NCI-H82 treated with DMSO at 0.1 percent for 48 hours (cell line): ENCODE measurements around the gene EPN3.
A peak's percentile ranks its signal among the peaks of the same experiment; 100 is the strongest.

ENCODE experiments used
- DNase-seq: peaks from one replicate; lab custom pipeline; 2025; ENCODE audit not compliant: unreplicated experiment; lab: John Stamatoyannopoulos, UW

EPN3 gene

GRCh38 chr17:50547736-50548083 lies 15.2 kb downstream of the EPN3 start:
- no peak for DNase-seq

- DNase-seq = no peak
Measured at GRCh38 chr17:50548831-50549230, 16.3 kb downstream of the EPN3 start.

- DNase-seq = no peak
Measured at GRCh38 chr17:50549256-50549941, 16.9 kb downstream of the EPN3 start.

DNA sequence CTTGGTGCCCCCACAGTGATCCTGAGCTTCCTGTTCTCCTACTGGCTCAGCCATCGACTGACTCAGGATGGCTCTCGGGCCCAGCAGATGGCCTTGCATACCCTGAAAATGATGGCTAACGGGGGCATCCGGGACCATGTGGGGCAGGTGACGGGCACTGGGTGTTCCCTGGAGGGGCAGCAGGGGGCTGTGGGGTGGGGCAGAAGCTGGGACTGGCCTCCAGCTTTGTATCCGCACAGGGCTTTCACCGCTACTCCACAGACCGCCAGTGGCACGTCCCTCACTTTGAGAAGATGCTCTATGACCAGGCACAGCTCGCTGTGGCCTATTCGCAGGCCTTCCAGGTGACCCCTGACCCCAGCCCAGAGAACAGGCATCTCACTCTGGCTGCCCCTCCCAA lies 17.4 kb downstream of the EPN3 start:
- no peak for DNase-seq

GRCh38 chr17:50550661-50551432 lies 18.3 kb downstream of the EPN3 start:
- DNase-seq = peak; percentile 81

DNA sequence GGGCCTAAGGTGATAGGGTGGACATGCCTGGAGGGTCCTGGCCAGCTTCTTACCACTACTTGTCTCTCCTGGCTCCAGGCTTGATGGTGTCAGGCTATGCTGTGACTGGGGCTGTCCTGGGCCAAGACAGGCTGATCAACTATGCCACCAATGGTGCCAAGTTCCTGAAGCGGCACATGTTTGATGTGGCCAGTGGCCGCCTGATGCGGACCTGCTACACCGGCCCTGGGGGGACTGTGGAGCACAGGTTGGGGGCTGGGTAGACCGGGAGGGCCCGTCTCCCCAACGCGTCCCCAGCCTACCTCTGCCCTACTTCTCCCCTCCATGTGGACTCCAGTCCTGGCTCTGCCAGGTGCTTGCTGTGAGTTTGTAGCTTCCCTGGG lies 18.9 kb downstream of the EPN3 start:
- no peak for DNase-seq

- no peak for DNase-seq
Measured at GRCh38 chr17:50551884-50552283, 19.3 kb downstream of the EPN3 start.

DNA sequence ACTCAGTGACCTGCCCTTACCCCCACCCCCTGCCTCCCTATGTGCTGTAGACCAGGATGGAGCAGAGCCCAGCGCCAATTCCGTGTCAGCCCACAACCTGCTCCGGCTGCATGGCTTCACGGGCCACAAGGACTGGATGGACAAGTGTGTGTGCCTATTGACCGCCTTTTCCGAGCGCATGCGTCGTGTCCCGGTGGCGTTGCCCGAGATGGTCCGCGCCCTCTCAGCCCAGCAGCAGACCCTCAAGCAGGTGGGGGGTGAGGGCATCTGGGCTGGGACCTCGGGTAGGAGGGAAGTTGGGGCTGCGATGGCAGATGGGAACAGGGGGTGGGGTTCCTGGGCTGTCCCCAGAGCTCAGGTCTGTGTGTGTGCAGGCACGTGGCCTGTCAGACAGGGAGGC lies 21.7 kb downstream of the EPN3 start:
- no peak for DNase-seq

DNA sequence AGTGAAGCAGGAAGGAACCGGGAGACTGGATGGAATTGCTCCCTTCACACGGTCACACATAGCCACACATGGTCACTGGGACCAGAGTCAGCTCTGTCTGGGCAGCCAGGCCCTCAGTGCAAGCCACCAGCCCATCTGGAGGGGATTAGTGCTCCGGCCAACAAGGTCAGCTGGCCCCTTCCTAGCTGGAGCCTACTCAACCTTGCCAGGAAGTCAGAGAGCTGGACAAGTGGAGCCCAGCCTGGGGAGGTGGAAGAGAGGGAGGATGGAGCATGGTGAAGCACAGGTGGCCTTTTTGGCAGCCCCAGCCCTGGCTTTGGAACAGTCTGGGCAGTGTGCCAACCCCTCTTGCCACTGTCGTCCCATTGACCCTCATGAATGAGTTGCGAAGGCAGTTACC lies 24.3 kb downstream of the EPN3 start:
- DNase-seq = no peak

- DNase-seq = peak; percentile 99
Measured at GRCh38 chr17:50557630-50558029, 25.1 kb downstream of the EPN3 start.

- DNase-seq = peak; percentile 89
Measured at GRCh38 chr17:50558091-50558490, 25.6 kb downstream of the EPN3 start.

- DNase-seq = no peak
Measured at GRCh38 chr17:50558581-50558940, 26.0 kb downstream of the EPN3 start.

DNA sequence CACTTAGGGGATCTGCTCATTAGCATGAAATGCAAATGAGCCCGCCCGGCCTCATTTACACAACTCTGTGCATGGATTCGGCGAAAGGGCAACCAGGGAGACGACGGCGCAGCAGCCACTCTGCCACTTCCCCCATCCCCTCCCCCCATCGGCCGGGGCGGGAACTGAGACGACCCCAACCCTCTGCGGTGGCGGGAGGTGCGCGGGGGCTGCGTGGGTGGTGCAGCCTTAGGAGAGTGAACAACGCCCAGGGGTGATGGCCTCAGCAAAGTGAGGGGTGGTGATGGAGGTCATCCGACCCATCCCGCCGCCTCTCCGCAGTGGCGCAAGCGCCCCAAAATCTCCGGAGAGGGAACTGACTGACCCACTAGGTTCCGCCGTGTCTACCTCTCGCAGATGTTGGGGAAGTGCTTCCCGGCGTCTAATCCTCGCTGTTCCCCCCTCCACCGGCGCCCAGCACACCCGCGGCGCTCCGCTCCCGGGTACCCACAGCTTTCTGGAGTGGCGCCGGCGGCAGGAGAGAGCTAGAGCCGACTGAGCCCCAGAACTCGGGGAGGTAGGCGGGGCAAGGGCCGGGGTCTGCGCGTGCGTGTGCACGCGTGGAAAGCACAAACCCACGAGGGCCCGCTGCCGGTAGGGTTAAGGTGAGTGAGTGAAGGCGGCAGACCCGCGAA lies 26.5 kb downstream of the EPN3 start:
- peak; percentile 23 for DNase-seq

GRCh38 chr17:50559674-50560184 lies 27.2 kb downstream of the EPN3 start:
- peak; percentile 92 for DNase-seq

DNA sequence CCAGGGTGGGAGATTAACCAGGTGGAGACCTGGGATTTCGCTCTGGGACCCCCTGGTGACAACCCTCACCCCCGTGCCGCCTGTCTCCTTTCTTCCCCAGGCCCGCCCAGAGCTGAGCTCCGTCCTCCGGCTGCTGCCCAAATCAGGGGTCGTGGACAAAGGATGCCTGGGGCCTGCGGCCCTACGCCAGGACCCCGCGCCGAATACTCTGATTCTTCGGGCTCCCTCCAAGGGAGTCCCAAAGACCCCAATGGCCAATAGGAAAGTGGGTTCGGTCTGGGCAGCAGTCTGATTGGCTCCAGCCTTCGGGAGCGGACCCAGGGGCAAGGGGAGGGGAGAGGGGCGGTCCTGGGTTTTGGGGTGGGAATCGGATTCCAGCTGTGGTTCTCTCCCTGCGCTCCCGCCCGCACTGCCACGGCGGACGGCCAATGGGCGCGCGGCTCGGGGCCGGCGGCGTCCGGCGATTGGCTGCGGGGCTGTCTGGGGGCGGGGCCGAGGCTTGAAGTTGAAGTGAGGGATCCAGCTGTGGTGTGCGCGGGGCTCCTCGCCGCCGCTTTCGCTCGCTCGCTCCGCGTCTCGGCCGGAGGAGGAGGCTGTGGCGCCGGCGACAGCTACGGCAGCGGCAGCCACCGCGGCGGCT lies 27.8 kb downstream of the EPN3 start, which contains the start of gene CACNA1G:
TSS of gene CACNA1G (plus strand) at position 531 of the 640 bp plus-strand sequence. CDS start 745 bp downstream, outside the sequence.
- DNase-seq = peak; percentile 74

DNA sequence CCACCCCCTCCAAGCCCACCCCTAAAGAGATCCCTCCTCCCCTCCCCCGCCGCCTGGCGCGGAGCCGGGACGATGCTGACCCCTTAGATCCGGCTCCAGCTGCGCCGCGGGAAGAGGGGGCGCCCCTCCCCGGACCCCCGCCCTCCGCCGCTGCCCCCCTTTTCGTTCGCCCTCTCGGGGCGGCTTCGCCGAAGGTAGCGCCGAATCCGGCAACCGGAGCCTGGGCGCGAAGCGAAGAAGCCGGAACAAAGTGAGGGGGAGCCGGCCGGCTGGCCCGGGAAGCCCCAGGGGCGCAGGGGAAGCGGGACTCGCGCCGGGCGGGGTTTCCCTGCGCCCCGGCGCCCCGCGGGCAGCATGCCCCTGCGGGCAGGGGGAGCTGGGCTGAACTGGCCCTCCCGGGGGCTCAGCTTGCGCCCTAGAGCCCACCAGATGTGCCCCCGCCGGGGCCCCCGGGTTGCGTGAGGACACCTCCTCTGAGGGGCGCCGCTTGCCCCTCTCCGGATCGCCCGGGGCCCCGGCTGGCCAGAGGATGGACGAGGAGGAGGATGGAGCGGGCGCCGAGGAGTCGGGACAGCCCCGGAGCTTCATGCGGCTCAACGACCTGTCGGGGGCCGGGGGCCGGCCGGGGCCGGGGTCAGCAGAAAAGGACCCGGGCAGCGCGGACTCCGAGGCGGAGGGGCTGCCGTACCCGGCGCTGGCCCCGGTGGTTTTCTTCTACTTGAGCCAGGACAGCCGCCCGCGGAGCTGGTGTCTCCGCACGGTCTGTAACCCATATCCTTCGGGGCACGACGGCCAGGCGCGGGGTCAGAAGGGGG lies 28.6 kb downstream of the EPN3 start:
- no peak for DNase-seq

DNA sequence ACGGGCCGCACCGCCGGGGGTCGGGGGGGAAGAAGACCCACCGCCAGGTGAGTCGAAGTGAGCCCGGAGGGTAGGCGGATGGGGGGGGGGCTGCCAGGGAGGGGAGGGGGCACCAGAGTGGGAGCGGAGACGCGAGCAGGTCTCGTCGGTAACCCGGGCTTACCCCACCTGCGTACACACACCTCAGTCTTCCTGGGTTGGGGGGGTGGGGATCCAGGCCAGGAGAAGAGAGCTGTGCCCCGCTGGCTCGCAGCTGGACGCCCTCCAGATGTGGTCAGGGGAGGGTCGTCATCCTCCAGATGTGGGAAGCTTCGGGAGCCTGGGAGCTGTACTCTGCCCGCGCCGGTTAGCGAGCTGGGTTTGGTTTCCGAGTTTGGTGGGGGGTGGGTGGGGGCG lies 29.2 kb downstream of the EPN3 start:
- DNase-seq = no peak

DNA sequence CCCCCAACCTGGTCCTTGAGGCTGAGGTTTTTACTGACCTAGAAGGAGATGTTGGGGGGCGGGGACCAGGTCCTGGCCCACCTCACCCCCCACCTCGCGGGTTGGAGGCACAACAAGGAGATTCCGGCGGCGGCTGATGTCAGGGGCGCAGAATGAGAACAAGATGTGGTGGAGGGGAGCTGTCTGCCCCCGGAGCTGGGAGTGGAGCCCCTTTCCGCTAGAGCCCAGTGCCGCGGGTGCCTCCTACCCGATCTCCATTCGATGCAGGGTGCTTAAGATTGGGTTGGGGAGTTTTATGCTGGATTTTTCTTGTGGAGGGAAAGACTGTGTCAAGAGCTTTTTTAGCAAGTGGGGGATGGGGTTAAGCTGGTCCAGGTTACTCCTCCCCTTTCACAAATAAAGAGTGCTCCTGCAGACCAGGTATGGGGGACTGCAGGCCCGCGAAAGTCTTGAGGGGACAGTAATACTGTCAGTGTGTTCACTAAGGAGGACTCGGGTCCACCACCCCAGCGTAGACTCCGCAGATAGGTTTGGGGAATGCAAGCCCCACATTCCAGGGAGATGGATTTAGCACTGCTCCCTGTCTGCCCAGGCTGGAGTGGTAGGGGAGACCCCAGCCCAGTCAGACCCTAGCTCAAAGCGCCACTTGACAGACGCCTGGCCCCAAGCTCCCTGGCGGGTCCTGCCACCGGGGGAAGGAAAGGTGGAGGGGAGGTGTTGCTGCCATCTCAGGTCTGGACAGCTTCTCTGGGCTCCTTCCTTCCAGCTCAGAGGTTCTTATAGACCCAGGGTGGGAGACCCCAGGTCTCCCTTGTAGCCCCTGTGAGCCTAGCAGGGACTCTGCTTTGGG lies 29.9 kb downstream of the EPN3 start:
- no peak for DNase-seq

DNA sequence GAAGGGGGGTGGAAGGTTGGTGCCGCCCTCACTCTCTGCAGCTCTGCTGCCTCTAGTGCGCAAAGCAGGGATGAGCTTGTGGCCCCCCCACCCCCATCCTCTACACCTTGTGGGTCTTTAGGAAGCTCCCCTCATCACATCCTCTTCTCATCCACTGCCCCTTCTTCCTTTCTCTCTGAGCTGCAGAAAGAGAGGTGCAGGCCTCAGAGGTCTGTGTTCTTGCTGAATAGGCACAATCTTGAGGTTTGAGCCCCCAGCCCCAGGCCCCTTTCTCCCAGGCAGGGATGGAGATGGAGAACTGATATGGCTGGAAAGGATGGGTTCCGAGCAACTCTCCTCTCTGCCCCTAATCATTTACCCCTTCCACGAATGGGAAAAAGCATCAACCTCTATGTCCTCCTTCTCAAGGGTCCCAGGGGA lies 30.6 kb downstream of the EPN3 start:
- DNase-seq = no peak

DNA sequence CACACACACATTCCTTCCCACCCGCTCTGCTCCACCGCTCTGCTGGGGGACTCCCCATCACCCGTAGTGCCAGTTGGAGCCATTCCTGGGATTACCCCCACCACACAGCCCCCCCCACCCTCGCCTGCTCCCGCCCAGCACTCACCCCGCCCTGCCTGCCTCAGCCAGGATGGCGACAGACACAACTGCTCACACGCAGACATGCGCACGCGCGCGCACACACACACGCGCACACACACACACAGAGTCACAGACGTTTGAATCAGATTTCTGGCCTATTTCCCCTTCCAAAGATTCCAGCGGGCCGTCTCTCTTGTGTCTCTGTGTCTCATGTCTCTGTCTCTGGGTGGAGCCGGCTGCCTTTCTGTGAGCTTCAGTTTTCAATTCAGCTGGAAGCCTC lies 32.4 kb downstream of the EPN3 start:
- DNase-seq = no peak
